RPMI8226 (cell line): ENCODE results near the gene ANKRD33B.
A peak's percentile ranks its signal among the peaks of the same experiment; 100 is the strongest.
"Not testable (repeated sequence)": the region's sequence is repeated elsewhere in the genome, so short reads cannot be mapped to it uniquely, and the experiment has no call there.

Source experiments
- DNase-seq: peaks from one replicate; pipeline ENCODE4 v3.0.0-alpha.2; 2015

ANKRD33B gene

DNA sequence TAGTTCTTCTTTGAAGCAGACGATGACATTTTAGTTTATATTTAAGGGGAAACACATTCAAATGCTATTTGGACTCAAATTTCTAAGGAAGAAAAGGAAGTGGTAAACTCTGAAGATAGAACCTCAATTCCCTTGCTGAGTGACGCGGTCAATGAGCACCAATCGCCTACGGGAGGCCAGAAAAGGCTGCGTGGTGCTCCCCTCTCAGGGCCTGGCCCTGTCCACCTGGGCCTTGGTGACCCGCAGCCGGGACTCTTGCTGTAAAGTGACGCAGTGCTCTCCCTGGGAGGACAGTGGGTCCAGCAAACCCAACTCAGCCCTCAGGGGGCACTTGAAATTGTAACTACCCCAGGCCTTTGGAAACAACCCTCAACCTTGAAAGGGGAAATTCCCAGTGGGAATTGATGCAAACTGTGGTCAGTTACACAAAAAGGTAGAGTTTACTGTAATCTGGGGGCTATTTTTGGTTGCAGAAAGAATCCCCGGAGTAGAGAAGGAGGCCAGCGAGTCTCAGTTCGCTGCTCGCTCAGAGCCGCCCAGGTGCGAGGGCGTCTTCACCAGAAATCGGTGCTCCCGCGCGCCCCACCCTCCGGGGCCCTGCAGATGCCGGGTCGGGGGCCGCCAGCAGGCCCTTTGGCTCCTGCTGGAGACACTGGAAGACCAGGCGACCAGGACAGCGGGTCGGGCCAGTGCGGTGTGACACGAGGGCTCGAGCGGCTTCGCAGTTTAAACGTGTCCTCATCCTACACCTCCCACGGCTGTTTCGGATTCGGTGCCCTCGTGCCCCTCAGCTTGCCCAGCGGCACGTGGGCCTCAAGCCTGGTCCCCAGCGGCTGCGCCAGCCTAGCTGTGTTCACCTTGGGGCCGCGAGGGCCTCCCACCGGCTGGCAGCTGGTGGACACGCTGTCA, 1.4 kb upstream of the ANKRD33B start:
- DNase-seq, result no peak

DNA sequence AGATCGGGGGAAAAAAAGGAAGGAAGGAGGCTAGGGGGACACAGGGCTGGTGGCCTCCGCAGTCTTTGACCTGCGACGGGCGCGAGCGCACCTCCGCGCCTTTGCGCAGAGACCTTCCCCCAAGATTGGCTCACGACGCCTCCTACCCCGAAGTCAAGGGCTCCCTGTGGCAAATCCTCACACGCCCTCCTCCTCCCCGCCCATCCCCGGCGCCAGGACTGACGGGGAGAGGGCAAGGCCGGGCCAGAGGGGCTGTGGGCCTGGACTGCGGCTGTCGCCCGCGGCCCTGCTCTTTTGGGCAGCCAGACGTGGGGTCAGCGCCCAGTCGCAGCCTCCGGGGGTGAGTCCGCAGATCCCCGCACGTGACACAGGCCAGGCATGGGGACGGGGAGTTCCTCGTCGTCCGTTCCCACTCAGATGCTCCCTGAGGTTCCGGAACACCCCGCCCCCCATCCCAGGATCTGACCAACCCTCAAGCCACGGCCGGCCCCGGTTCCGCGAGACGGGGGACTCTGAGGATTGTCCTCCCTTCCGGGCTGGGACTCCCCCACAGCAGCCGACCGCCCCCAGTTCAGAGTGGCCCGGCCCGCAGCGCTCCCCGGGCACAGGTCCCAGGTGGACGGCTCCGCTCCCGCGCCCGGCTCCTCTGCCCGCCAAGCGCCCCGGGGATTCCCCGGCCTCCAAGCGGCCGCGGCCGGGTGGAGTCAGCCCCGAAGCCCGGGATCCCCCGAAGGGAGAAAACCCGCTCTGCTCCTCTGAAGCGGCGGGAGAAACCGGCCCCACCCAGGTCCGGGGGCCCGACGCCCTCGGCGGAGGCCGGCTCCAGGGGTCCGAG, 543 bp upstream of the ANKRD33B start:
- peak; percentile 52 for DNase-seq

DNA sequence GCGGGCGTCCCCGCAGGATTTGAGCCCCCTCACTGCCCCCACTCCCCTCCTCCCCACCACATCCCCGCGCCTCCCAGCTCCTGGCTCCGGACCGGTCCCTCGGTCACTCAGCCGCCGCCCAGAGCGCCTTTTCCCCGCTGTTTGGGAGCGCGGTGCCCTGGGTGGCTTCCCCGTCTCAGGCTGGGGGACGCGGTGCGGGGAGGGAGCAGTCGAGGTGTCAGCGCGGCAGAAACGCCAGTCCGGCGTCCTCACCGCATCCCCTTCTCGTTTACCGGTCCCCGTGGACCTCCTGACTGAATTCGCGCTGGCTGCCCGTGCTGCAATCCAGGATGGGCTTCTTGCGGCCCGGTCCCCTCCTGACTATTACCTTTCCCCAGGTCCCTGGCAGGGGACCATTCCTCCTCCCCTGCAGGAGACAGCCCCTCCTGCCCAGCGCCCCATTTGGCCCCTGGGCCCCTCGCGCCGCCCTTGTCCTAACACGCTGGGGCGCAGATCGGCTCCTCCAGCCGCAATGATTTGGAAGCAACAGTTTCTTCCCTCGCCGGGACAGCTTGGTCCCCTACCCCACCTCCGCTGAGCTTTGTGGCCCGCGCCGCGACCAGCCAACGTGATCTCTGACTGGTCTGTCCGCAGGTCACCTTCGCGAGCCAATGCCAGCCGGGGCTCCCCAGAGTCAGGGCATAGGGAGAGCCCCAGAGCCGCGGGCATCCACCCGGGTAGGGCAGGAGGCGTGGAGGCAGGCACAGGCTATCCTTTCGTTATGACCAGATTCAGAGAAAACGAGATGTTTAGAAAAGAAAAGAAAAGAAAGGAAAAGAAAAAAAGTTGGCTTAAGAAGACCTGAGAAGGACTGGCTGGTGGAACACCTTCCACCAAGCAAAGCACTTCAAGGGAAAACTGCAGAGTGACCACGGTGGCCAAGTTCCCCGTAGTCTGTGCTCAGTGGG, 1.2 kb downstream of the ANKRD33B start:
- peak; percentile 11 for DNase-seq

DNA sequence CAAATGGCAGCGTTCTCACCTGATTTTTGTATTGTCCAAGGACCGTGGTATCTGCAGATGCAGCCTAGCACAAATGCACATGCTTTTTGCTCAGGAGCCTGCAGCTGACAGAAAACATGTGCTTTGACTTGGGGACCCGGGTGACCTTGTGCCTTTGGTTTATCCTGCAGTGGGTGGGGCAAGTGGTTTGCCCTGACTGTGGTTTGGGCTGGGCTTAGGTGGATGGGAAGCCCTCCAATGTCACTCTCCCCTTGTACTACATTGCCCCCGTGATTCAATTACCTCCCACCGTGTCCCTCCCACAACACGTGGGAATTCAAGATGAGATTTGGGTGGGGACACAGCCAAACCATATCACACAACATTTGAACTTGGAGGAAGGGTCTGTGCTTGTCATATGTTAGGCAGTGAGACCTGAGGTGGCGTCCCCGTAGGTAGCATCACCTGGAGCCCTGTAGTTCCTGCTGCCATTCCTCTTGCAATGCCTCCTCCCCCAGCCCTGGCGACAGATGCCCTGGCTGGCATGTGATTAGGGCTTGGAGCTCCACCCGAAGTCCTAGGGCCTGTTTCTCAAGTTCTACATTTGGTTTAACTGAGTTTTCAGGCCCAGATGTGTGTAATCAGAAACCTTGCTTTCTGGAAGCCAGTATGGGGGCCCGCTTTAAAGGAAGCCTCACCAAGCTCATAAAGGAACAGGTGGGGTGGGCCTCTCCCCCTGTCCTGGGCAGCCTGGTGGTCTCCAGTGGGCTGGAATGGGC, 2.1 kb downstream of the ANKRD33B start:
- peak; percentile 19 for DNase-seq

DNA sequence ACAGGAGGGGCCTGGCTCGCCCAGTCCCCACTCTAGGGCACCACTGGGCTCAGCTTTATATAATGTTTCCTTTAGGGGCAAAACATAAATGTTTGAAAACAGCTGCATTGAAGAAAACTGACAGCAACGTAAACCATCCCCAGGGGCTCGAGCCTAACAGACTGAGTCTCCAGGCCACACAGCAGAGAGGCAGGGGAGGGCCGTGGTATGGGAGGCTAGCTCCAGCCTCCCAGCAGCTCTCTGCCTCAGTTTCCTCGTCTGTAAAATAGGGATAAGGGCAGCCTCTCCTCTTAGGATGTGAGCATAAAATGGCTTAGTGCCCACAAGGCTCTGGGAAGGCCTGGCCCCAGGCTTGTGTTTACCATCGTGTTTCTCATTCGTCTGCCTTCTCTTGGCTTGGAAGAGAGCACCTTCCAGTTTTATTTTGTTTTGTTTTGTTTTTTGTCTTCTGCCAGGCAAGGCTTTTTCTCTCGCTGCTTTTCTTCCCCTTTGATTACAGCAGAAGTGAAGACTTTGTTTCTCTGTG, 2.7 kb downstream of the ANKRD33B start:
- no peak for DNase-seq

DNA sequence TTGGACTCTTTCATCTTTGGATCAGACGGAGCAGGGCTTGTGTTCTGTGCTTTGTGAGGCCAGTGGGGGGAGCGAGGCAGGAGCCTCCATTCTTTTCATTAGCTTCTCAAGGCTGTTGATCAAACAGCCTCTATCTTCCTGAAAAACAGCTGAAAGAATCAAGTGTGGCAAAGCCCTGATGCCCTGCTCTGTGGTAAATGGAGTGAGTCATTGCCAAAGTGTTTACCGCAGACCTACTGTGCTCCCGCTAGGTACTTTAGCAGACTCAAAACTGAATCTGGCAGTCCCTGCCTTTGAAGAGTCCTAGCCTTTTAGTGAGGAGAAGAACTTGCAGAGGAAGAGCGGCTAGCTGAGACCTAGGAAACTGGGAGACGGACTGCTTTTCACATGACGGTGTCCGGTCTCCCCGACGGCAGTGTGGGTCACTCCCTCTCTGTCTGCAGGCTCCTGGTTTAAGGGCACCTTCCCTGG, 3.3 kb downstream of the ANKRD33B start:
- DNase-seq, result no peak

DNA sequence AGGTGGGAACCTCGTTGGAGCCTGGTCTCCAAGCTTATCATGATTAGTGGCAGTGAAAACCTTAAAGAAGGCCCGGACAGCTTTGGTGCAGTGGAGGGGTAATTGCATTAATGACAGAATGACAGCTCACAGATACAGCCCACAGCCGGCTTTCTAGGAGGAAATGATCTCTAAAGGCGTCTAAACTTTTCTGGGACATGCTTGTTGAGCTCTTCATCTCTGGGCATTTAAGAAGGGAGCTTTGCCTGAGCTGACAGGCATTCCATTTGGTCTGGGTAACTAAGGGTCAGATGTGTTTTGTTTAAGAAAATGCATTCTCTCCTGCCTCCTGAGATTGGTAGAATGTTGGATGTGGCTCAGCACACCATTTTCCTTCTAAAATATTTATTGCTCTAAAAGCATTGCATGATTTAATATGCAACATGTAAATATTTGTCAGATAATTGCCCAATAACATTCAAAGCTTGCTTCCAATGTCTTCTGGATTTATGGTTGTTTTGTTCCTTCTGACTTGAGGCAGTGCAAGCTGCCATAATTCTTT, 4.0 kb downstream of the ANKRD33B start:
- no peak for DNase-seq

DNA sequence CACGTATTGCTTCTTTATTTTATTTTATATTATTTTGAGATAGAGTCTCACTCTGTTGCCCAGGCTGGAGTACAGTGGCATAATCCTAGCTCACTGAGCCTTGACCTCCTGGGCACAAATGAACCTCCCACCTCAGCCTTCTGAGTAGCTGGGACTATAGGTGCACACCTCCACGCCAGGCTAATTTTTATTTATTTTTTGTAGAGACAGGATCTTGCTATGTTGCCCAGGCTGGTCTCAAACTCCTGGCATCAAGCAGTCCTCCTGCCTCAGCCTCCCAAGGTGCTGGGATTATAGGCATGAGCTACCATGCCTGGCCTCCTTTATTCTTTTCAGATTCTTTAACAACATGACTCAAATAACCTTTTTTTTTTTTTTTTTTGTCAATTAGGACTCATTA, 6.7 kb downstream of the ANKRD33B start:
- not testable (repeated sequence) for DNase-seq

DNA sequence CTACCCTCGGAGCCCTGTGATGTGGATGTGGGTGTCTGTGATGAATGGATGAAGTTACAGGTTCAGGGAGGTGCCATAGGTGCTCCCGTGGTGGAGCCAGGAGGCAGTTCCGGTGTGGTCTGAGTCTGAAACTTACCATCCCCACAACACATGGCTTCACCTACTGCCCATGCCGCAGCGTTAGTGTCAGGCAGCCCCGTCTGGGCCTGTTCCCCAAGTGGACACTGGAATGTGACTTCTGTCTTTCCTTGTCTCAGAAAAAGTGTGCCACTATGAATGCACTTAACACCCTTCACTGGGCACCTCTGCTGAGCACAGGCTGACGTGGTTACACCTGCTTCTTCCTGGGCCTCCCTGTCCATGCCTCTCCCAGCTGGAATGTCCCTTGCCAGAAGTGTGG, 8.6 kb downstream of the ANKRD33B start:
- no peak for DNase-seq

DNA sequence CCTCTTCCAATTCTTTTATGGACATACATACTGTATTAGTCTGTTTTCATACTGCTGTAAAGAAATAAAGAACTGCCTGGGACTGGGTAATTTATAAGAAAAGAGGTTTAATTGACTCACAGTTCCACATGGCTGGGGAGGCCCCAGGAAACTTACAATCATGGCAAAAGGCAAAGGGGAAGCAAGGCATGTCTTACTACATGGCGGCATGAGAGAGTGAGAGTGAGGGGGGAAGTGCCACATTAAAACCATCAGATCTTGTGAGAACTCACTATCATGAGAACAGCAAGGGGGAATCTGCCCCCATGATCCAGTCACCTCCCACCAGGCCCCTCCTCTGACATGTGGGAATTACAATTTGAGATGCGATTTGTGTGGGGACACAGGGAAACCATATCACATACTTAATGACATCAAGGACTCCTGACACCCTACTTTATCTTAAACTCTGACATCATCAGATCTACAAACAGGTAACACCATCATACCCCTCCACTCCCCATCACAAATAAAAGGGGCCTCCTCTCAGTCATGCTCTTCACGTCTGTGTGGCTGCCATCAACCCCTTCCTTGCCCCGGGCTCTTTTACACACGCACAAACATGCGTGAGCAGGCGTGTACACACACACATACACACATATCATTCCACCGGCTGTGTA, 9.7 kb downstream of the ANKRD33B start:
- no peak for DNase-seq

DNA sequence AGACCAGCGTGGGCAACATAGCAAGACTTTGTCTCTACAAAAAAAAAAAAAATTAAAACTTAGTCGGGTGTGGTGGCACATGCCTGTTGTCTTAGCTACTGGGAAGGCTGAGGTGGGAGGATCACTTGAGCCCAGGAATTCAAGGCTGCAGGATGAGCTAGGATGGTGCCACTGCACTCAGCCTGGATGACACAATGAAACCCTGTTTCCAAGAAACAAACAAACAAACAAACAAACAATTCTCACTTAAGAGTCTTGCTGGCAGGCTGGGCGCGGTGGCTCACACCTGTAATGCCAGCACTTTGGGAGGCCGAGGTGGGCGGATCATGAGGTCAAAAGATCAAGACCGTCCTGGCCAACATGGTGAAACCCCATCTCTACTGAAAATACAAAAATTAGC, 11.0 kb downstream of the ANKRD33B start:
- DNase-seq, result not testable (repeated sequence)

DNA sequence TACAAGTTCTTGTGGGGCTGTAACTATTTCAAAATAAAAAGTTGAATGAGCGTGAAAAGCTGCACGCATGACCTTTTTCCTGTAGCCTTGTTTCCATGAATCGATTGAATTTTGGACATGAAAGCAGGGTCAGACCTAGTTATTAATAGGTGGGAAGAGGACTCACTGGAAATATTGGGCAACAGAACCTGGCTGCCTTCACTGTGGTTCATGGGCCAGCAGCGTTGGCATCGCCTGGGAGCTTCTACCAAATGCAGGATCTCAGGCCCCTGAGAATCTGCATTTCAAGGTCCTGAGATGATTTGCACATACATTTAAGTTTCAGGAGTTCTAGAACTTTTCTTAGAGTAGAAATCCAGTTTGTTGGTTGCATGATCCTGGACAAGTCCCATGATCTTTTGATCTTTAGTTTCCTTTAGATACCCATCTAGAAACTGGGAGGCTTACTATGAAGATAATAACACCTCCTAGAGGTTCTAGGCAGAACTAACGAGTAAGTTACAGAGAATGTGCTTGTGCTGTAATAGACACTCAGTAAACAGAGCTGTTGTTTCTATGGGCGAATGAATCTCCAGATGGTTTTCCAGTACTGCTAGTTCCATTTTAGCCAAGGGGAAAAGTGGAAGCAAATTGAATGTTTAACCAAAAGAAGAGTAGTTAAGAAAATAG, 12.4 kb downstream of the ANKRD33B start:
- no peak for DNase-seq

DNA sequence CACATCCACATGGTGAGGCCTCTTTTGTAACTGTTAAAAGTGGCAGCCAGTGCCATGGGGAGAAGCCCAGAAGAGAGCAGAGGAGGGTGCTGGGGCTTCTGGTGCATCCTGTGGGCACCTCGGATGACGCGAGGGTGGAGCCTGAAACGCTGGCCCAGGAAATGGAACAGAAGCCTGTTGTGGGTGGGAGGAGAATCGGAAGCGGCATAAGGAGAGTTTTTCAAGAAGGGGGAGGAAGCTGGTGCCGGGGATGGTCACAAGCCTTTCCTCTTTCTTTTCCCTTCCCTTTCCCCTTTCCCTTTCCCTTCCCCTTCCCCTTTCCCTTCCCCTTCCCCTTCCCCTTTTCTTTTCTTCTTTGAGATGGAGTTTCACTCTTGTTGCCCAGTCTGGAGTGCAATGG, 12.9 kb downstream of the ANKRD33B start:
- no peak for DNase-seq

DNA sequence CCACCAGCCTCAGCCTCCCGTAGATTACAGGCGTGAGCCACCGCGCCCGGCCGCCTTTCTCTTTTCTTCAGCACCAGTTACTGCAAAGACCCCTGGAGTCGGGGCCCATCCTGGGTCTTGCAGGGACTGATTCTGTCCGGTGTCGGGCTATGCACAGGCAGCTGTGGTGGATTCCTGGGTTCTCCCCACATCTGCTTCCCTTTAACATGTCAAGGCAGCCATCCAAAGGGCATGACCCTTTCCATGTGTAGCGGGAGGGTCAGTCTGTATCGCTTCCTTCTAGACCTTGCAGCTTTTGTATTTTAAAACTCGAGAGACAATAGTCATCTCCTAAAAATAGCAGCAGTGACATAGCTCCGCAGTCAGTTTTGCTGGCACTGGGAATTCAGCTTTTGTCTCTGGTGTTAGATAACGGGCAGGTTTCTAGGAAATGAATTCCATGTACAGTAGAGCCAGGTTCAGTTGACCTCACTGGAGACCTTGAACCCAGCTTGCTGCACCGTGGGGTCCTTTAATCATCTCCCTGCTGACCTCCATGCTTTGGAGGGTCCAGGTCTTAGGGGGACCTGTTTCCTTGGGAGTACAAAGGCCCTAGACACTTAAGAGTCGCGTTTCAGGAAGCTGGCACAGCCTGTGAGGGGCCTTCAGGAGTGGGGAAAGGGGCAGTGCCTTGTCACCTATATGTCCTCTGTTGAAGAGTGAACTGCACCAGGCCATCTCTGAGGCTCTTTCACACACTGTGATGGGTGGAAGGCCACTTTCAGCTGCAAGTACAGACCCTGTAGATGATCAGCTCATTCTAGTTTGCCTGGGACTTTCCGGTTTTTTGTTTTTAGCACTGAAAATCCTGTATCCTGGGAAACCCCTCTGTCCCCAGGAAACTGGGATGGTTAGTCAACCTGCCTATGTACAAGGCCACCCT, 13.8 kb downstream of the ANKRD33B start:
- no peak for DNase-seq

DNA sequence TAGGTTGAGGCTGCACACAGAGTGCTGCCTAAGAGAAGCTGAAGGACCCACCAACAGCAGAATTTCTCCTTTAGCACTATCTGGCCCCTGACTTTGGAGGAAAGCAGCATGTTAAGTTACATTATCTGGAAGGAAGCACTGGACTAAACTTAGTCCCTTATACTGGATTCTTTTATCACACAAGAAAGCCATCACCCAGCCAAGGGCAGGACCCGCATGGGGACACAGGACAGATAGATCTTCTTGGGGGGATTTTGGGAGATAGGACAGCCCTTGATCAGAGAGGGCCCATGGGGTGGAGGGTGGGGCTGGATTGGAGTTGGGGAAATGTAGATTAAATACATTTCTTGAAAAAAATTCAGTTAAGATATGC, 14.4 kb downstream of the ANKRD33B start:
- no peak for DNase-seq

DNA sequence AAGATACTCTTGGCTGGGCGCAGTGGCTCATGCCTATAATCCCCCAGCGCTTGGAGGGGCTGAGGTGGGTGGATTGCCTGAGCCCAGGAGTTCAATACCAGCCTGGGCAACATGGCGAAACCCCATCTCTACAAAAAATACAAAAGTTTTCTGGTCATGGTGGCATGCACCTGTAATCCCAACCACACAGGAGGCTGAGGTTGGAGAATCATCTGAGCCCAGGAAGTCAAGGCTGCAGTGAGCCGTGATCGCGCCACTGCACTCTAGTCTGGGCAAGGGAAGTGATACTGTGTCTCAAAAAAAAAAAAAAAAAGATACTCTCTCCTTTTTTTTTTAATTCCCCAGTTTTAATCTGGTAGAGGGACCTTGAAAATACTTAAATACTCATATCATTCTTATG, 15.0 kb downstream of the ANKRD33B start:
- DNase-seq, result no peak

DNA sequence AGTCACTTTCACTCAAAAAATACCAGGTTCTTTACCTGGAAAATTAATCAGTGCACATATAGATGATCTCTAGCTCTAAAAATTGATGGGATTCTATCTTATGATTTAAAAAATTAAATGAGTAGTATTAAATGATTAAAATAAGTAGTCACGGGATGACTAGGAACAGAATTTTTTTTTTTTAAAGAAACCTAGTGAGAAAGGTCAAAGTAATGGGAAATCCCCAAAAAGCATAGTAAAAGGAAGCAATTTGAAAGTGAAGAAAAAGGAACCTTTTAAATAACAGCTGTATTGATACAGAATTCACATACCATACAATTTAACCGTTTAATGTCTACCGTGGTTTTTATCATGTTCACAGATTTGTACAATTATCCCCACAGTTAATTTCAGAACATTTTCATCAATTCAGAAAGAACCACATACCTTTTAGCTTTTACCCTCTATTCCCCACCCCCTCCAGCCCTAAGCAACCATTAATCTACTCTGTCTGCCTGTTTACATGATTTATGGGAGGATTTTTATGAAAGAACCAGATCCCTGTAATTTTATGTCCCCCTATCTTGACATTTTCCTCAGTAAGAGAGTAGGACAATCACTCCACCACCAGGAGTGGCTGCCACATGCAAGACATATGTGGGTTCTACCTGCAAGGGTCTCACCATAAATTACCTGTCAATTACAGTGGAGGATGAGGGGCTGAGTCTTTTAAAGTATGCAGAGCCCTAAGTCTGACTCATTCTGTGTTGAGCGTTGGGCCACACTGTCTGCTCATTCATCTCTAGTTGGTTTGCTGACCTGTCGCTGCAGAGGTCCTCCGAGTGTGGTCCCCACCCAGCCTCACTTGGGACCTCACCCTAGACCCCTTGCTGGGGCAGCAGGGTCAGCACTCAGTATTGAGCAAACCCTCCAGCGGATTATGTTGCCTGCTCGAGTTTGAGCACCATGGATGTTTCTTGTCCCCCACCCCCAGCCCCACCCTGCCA, 16.0 kb downstream of the ANKRD33B start:
- DNase-seq, result no peak
